ENCODE results near the gene ZFYVE21. TPM values are rescaled to one million over a fixed set of nuclear protein-coding genes. Genes with fewer than 3 reads are reported as not detected.

The ZFYVE21 gene
- total RNA-seq, 1 experiment from 2014 or later: 93.3 TPM

DNA sequence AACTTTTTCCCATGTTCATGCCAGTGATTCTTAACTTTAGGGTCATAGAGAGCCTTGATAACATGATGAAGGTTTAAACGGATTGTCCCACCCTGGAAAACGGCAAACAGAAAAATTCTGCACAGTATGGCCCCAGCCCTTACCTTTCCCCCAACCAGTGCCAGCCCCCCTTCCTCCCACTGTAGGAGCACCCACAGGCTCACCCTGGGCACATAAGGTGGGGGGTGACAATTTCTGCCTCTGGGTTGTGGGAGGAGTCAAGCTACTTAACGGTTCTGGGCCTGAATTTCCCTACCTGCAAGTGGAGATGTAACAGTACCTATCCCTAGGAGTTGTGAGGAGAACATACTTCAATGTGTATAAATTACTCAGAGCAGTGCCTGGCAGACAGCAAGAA is 18.4 kb upstream of the ZFYVE21 start:
- peaks cover 31% of the 10 kb centered on the region for H3K36me3 ChIP-seq (ENCODE audit: low read depth)
- intact Hi-C loops (cut with micrococcal nuclease; ENCODE audit: unreplicated experiment): no loop called here
- no peak overlapping the region for H3K4me2 ChIP-seq
- H3F3A ChIP-seq (ENCODE audit: insufficient read depth, low read depth): peaks cover 63% of the 10 kb centered on the region
- ChIA-PET CTCF (no interaction called here), POLR2A (ENCODE audit: unreplicated experiment) (no interaction called here)
- TF ChIP-seq EZH2 (IDR thresholded peaks at IDR 0.05; ENCODE audit: low read depth): no peak
- TF ChIP-seq, protein P1, sequence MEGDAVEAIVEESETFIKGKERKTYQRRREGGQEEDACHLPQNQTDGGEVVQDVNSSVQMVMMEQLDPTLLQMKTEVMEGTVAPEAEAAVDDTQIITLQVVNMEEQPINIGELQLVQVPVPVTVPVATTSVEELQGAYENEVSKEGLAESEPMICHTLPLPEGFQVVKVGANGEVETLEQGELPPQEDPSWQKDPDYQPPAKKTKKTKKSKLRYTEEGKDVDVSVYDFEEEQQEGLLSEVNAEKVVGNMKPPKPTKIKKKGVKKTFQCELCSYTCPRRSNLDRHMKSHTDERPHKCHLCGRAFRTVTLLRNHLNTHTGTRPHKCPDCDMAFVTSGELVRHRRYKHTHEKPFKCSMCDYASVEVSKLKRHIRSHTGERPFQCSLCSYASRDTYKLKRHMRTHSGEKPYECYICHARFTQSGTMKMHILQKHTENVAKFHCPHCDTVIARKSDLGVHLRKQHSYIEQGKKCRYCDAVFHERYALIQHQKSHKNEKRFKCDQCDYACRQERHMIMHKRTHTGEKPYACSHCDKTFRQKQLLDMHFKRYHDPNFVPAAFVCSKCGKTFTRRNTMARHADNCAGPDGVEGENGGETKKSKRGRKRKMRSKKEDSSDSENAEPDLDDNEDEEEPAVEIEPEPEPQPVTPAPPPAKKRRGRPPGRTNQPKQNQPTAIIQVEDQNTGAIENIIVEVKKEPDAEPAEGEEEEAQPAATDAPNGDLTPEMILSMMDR (conservative IDR thresholded peaks at IDR 0.05): no peak
- no peaks in the 10 kb centered on the region for H3K9me3 ChIP-seq (ENCODE audit: insufficient read depth, low read depth)
- peaks cover 50% of the 10 kb centered on the region for H4K20me1 ChIP-seq (ENCODE audit: insufficient read depth)
- no peak overlapping the region for H3K27ac ChIP-seq
- no peak for DNase-seq
- H3K4me1 ChIP-seq (replicated peaks; ENCODE audit: insufficient read depth): peaks cover 15% of the 10 kb centered on the region
- H3K4me3 ChIP-seq: no peak overlapping the region
- H3K9me2 ChIP-seq (ENCODE audit: insufficient read depth): no peaks in the 10 kb centered on the region
- no peak overlapping the region for H2AFZ ChIP-seq
- no peaks in the 10 kb centered on the region for H3K27me3 ChIP-seq (ENCODE audit: insufficient read depth, low read depth)
- no TSS peak for BruUV-seq (replicated peaks)
- H3K79me2 ChIP-seq (ENCODE audit: low read depth): no peaks in the 10 kb centered on the region

DNA sequence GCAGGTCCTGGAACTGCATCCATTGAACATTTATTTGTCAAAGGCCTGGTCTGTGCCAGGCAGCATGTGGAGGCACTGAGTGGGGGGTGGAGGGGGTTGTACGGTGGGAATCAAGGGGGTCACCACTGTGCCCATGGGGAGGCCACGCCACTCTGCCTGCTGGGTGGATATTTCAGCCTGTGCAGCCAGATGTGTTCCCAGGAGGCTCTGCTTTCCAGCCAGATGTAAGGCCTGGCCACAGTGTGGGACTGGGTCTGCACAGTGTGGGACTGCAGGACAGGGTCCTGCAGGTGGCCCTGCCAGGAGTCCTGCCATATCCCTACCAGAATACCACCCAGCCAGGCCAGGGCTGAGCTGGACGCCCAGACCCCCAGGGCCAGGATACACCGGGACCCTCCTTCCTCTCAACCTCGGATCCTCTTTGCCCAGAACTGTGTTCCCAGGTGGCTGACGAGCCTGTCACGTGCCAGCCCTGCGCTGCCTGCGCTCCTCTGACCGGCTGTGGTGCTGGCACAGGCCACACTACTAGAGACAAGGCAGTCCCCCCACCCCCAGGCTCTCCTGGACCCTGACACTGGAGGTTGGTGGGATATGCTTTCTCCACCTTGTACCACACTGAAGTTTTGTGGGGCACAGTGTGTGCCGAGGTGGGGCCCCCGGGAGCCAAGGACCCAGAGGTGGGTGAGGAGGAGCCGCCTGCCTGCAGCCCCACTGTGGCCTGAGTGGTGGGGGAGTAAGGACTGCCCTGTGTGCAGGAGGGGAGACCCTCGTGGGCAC is 17.8 kb upstream of the ZFYVE21 start:
- Histone ChIP-seq H3K4me1 (replicated peaks; ENCODE audit: insufficient read depth) (peaks cover 10% of the 10 kb centered on the region), H3K79me2 (ENCODE audit: low read depth) (no peaks in the 10 kb centered on the region), H3K9me3 (ENCODE audit: insufficient read depth, low read depth) (no peaks in the 10 kb centered on the region), H3K9me2 (ENCODE audit: insufficient read depth) (no peaks in the 10 kb centered on the region), H4K20me1 (ENCODE audit: insufficient read depth) (peaks cover 44% of the 10 kb centered on the region), H3F3A (ENCODE audit: insufficient read depth, low read depth) (peaks cover 58% of the 10 kb centered on the region), H3K4me3 (no peak overlapping the region), H3K27me3 (ENCODE audit: insufficient read depth, low read depth) (no peaks in the 10 kb centered on the region), H3K36me3 (ENCODE audit: low read depth) (peaks cover 25% of the 10 kb centered on the region; the same call in 1 of the 2 replicates), H3K4me2 (no peak overlapping the region), H2AFZ (no peak overlapping the region), H3K27ac (no peak overlapping the region)
- no peak for DNase-seq
- no TSS peak for BruUV-seq (replicated peaks)
- POLR2A ChIA-PET (ENCODE audit: unreplicated experiment): no interaction called here
- TF ChIP-seq, protein P1 (conservative IDR thresholded peaks at IDR 0.05): no peak
- no peak for TF ChIP-seq EZH2 (IDR thresholded peaks at IDR 0.05; ENCODE audit: low read depth)
- intact Hi-C loops (cut with micrococcal nuclease; ENCODE audit: unreplicated experiment): no loop called here
- CTCF ChIA-PET: no interaction called here

DNA sequence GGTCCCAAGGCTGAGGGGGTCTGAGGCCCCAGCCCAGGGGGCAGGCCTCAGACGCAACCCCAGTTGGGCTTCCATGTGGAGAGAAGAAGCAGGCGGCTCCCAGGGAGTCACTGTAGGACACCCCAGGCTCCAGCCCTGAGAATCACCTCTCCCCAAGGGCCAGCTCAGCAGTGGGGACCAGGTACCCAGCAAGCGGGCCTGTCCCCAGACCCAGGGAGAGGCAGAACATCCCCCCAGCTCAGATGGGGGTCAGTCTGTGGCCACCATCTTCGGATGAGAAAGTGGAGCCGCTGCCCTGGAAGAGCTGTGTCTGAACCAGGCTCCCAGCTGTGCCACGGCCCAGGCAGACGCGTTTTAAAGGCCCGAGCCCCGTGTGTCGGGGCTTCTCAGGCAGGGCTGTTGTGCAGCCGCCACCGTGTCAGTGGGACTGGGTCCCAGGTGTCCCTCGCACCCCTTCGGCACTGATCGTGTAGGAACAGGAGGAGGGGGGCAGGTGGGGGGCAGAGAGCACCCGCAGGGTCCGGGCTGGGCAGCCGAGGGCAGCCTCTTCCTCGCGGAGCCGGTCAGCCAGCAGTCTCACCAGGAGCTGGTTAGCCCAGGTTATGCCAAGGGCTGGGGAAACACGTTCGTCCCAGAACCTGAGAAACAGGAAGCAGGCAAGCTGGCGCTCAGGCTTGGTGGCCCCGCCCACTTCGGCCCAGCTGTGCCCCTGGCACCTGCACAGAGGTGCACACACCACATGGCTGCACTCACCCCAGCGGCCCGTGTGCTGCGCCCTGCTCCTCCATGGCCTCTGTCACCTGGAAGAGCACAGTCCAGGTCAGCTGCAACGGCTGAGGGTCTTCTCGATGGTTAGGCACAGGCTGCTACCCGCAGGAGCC is 17.0 kb upstream of the ZFYVE21 start:
- Histone ChIP-seq H3K27ac (no peak overlapping the region), H2AFZ (no peak overlapping the region), H3F3A (ENCODE audit: insufficient read depth, low read depth) (peaks cover 58% of the 10 kb centered on the region), H3K4me2 (no peak overlapping the region), H3K79me2 (ENCODE audit: low read depth) (no peaks in the 10 kb centered on the region), H3K9me3 (ENCODE audit: insufficient read depth, low read depth) (no peaks in the 10 kb centered on the region), H4K20me1 (ENCODE audit: insufficient read depth) (peaks cover 37% of the 10 kb centered on the region), H3K36me3 (ENCODE audit: low read depth) (peaks cover 17% of the 10 kb centered on the region; the same call in 1 of the 2 replicates), H3K4me1 (replicated peaks; ENCODE audit: insufficient read depth) (peaks cover 2% of the 10 kb centered on the region; the same call in 1 of the 2 replicates), H3K27me3 (ENCODE audit: insufficient read depth, low read depth) (no peaks in the 10 kb centered on the region), H3K9me2 (ENCODE audit: insufficient read depth) (no peaks in the 10 kb centered on the region), H3K4me3 (no peak overlapping the region)
- no TSS peak for BruUV-seq (replicated peaks)
- ChIA-PET POLR2A (ENCODE audit: unreplicated experiment) (interaction anchor here (0.5 to 1.0 kb wide), 3 partner anchors 17 to 160 kb away, joined by 4 to 6 read pairs (median 4); partner anchors contain the start of genes XRCC3 and ZFYVE21), CTCF (interaction anchor here (0.7 kb wide), 1 partner anchor 205 kb away, joined by 3 read pairs; no protein-coding TSS in a partner anchor)
- DNase-seq: peak in 1 of 2 experiments; percentile 88
- TF ChIP-seq, protein P1 (conservative IDR thresholded peaks at IDR 0.05): no peak
- no peak for TF ChIP-seq EZH2 (IDR thresholded peaks at IDR 0.05; ENCODE audit: low read depth)
- intact Hi-C loops (cut with micrococcal nuclease; ENCODE audit: unreplicated experiment): no loop called here
